OCI-LY7 (cell line): Measurements from ENCODE around the gene BMI1.

Experiments
- CTCF ChIP-seq: fragments of 200-600 bp; sonication (generic); conservative IDR thresholded peaks from 2 replicates; pipeline ENCODE4 v1.5.1; 2014; ENCODE audit warnings: mild to moderate bottlenecking, antibody characterized with exemption, low read length, moderate library complexity, mixed read lengths
- EZH2phosphoT487 ChIP-seq: fragments of 200-600 bp; sonication (generic); IDR thresholded peaks from 2 replicates; pipeline ENCODE4 v1.6.1; 2018; ENCODE audit warnings: low read depth, borderline replicate concordance, mild to moderate bottlenecking, mixed run types, antibody characterized with exemption, low read length, moderate library complexity, mixed read lengths

- TF ChIP-seq CTCF (no peak), EZH2phosphoT487 (no peak)
These were observed 5.3 kb downstream of the BMI1 start for GRCh38 chr10:22326145-22326702.
